Measurements from ENCODE around the gene MMS19.
"Not testable (repeated sequence)": the region's sequence is repeated elsewhere in the genome, so short reads cannot be mapped to it uniquely, and the experiment has no call there.

The MMS19 gene

GRCh38 chr10:97528876-97529275 lies 30.7 kb upstream of the MMS19 start:
- DNase-seq, result not testable (repeated sequence)

DNA sequence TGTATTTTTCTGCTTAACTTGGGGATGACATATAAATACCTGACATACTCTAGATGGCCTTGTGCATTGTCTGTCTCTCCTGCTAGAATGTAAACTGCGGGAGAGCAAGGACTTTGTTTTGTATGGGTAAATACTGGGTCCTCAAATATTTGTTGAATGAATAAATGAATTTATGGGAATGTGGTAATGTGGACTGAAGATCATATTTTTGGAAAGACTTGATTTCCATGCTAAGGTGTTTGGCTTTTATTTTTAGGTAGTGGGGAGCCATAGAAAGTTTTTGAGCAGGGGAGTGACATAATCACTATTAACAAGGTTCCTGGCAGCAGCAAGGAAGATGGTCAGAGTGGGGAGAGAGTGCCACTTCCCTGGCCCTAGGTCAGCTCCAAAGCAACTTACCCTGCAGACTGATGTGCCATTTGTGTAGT lies 27.5 kb upstream of the MMS19 start:
- DNase-seq, result no peak

DNA sequence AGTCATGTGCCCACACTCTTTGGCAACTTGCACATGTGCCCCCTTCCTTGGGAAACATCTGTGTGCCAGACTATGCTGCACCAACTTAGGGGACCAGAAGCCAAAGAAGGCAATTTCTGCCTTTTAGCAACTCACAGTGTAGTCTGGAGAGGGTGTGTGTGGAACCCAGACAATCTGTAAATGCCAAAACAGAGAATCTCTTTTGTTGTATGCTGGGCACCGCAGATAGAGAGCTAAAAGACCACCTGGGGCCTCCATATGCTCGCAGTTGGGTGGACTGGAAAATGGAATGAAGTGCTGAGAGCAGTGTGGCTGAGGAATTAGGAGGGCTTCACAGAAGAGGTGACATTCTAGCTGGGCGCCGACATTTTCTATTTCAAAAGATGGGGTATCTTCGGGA lies 26.9 kb upstream of the MMS19 start:
- no peak for DNase-seq

DNA sequence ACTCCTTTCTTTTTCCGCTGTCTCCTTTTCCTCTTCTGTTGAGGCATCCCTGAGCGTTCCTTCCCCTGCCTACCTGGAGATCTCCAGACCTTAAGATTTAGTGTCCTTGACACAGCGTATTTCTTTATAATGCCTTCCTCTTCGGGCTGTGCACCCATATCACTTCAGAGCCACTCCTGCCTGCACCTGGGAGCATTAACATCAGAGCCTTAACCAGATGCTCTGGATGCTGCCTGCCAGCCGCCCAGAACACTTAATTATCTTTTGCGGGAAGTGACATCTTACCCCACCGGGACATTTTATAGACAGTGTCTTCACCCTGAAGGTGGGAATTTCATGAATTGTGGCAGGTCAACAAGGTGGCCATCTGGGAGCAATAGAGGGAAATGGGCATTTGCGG lies 24.7 kb upstream of the MMS19 start:
- DNase-seq, result no peak

DNA sequence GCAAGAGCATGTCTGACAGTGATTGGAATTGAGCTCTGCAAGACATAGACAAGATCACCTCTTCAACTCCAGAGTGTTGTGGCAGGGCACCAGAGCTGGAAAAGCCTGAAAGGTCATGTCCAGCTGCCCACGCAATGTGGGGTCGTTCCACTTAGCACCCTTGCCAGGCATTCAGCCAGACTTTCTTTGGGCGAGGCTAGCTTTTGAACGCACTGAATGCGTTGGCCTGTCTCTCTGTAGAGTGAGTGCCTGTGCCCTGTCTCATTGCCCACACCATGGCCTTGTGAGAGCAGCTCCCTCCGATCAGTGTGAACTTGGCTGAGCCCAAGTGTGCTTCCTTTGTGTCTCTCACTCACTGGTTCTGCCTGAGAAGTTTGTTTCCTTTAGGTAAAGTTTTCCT lies 23.8 kb upstream of the MMS19 start:
- no peak for DNase-seq

- DNase-seq, result no peak
Measured at GRCh38 chr10:97520978-97521761, 22.9 kb upstream of the MMS19 start.

GRCh38 chr10:97520520-97520919 lies 22.3 kb upstream of the MMS19 start:
- DNase-seq, result no peak

GRCh38 chr10:97519342-97519741 lies 21.1 kb upstream of the MMS19 start:
- DNase-seq, result no peak

DNA sequence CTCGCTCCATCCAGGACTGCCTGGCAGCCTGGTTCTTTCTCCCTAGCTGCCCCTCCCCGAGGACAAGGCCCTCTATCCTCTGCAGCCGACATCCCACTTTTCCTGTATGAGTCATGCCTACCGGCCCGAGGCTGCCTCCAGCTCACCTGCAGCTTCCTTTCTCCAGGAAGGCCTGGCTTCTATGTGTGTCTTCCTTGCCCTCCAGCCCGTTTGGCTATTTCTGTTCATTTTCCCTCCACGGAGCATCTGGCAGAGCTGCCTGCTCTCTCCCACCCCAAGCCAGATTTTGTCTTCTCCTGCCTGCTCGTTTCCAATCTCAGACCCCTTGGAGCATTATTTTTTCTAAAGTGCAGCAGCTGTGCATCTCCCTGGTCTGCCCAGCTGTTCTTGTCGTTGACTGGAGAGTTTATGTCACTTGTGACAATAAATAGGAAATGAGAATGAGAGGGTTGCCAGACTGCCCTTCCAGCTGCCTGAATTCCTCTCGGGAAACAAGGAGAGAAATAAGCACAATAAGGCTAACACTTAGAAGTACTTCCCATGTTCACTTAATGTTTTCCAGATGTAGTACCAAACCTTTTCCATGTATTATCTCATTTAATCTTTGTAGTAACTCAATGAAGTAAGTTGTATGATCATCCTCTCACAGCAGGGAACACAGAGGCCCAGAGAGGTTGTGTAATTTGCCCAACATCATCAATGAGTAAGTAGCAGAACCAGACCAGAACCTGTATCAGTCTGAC lies 20.2 kb upstream of the MMS19 start:
- DNase-seq, result no peak

DNA sequence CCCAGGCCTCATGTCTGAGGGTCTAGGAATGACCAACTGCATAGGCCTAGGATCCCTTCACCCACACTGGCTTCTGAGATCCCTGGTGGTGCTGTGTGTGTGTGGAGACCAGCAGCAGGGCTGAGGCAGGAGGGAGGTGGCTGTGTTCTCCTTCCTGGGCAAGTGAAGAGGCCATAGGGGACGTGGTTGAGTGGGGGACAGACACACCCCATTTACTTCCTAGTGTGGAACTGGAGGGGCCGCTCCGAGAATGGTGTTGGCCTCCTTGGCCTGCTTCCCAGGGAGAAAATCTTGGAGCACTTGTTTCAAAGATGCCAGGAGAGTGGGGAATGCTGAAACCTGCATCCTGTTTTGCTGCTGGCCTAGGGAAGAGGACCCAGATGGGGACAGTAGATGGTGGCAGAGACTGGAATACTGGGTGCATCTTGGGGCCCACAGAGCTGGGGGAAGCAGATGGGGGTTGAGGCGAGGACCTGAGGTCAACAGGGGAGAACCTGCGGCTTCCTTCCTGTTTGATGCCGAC lies 19.6 kb upstream of the MMS19 start:
- DNase-seq, result no peak

- no peak for DNase-seq
Measured at GRCh38 chr10:97517096-97517750, 19.0 kb upstream of the MMS19 start.

GRCh38 chr10:97515271-97515978 lies 17.2 kb upstream of the MMS19 start:
- DNase-seq, result no peak

- no peak for DNase-seq
Measured at GRCh38 chr10:97514344-97514743, 16.1 kb upstream of the MMS19 start.

GRCh38 chr10:97512993-97513392 lies 14.8 kb upstream of the MMS19 start:
- DNase-seq, result no peak

- DNase-seq, result no peak
Measured at GRCh38 chr10:97511711-97512440, 13.7 kb upstream of the MMS19 start.

DNA sequence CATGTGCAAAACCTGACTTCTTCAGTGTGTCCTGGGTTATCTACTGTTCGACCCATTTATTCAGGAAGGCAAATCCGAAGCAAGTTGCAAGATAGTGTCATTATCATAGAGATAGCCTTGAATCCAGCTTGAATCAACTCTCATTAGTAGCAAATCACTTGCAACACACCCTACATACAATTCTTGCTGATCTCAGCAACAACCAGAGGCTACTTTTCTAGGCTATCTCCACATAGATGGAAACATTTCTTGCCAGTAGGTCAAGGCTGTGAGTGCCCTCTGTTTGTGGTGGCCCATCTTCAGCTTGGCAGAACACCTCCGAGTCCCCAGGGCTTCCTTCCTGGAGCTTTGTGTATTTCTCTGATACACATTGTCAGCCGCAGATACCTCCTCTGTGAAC lies 12.5 kb upstream of the MMS19 start:
- no peak for DNase-seq

- DNase-seq, result no peak
Measured at GRCh38 chr10:97509120-97509680, 11.0 kb upstream of the MMS19 start.

GRCh38 chr10:97508342-97508741 lies 10.1 kb upstream of the MMS19 start:
- no peak for DNase-seq

DNA sequence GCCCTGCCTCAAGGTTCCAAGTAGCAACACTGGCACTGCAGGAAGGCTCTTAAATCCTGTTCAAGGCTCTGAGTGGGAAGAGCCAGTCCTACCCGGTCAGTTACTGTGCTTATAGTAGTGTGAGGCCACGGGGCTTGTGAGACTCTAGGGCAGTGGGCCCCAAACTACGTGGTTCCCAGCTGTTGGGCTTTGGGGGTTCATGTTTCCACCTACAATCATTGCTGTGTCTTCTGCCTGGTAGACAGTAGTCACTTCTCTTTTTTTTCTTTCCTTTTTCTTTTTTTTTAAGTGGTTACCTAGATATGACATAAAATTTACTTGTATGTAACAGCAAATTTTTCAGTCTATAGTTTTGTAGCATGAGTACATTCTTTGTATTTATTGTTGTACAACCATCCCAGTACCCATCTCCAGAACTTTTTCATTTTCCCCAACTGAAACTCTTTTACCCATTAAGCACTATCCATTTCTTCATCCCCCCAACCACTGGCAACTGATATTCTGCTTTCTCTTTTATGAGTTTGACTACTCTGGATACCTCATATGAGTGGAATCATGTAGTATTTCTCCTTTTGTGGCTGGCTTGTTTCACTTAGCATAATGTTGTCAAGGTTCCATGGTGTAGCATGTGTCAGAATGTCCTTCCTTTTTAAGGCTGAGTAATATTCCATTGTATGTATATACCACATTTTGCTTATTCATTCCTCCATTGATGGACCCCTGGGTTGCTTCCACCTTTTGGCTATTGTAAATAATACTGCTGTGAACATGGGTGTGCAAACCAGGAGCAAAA lies 8.2 kb upstream of the MMS19 start:
- DNase-seq, result no peak

- DNase-seq, result no peak
Measured at GRCh38 chr10:97505152-97505551, 6.9 kb upstream of the MMS19 start.

GRCh38 chr10:97503406-97503805 lies 5.2 kb upstream of the MMS19 start:
- DNase-seq, result no peak
